OCI-LY7 (cell line): ENCODE measurements around the gene MGME1. TPM values are rescaled to one million over a fixed set of nuclear protein-coding genes. Genes with fewer than 3 reads are reported as not detected.

Source experiments
- BruUV-seq: library from RNA; stranded (reverse); fragments of 400-500 nt; replicated peaks from 2 replicates; lab custom pipeline; 2021; lab: Mats Ljungman, UMichigan
- CTCF ChIA-PET: fragments of 300-600 bp; sonication (Branson Sonifier 250); formaldehyde crosslinking; loops from one replicate; lab custom pipeline; 2022; ENCODE audit warnings: antibody characterized with exemption; ENCODE audit not compliant: unreplicated experiment; lab: Charles Lee
- POLR2A ChIA-PET: fragments of 300-600 bp; sonication (Branson Sonifier 250); formaldehyde crosslinking; loops from one replicate; lab custom pipeline; 2022; ENCODE audit warnings: antibody characterized with exemption; lab: Charles Lee
- DNase-seq: peaks from one replicate; pipeline ENCODE4 v3.0.0-alpha.2; 2015; ENCODE audit warnings: low spot score
- H2AFZ ChIP-seq: fragments of 200-600 bp; sonication (generic), shearing (Covaris generic); 2 replicates; pipeline ENCODE4 v1.6.1; 2014; ENCODE audit warnings: mild to moderate bottlenecking, antibody characterized with exemption, low read length, moderate library complexity
- H3K27ac ChIP-seq: fragments of 200-600 bp; sonication (generic); 2 replicates; pipeline ENCODE4 v1.5.1; 2014; ENCODE audit warnings: mixed run types, low read depth, mild to moderate bottlenecking, moderate library complexity, low read length, inconsistent platforms; ENCODE audit not compliant: poor library complexity, severe bottlenecking
- H3K36me3 ChIP-seq: fragments of 200-600 bp; sonication (generic); 2 replicates; pipeline ENCODE4 v1.6.1; 2014; ENCODE audit warnings: mild to moderate bottlenecking, antibody characterized with exemption, low read length, moderate library complexity, mixed read lengths; ENCODE audit not compliant: insufficient read depth
- H3K4me1 ChIP-seq: fragments of 200-600 bp; sonication (generic); 2 replicates; pipeline ENCODE4 v1.5.1; 2014; ENCODE audit warnings: mild to moderate bottlenecking, low read length; ENCODE audit not compliant: insufficient read depth, poor library complexity, severe bottlenecking
- H3K4me2 ChIP-seq: fragments of 200-600 bp; sonication (generic); 2 replicates; pipeline ENCODE4 v1.6.1; 2014; ENCODE audit warnings: mild to moderate bottlenecking, low read length
- H3K4me3 ChIP-seq: fragments of 200-600 bp; sonication (generic); 2 replicates; pipeline ENCODE4 v1.5.1; 2014; ENCODE audit warnings: mild to moderate bottlenecking, low read depth, low read length; ENCODE audit not compliant: poor library complexity, severe bottlenecking
- H3K79me2 ChIP-seq: fragments of 200-600 bp; sonication (generic); 2 replicates; pipeline ENCODE4 v1.6.1; 2016; ENCODE audit warnings: low read depth, mild to moderate bottlenecking, low read length, moderate library complexity, mixed read lengths; ENCODE audit not compliant: insufficient read depth
- H3K9me2 ChIP-seq: fragments of 200-600 bp; sonication (generic); 2 replicates; pipeline ENCODE4 v1.6.1; 2016; ENCODE audit warnings: mild to moderate bottlenecking, low read length, mixed read lengths; ENCODE audit not compliant: insufficient read depth
- H3K9me3 ChIP-seq: fragments of 200-600 bp; sonication (generic); 2 replicates; pipeline ENCODE4 v1.6.1; 2014; ENCODE audit warnings: mild to moderate bottlenecking, mixed run types, low read length, mixed read lengths
- H4K20me1 ChIP-seq: fragments of 200-600 bp; sonication (generic); 2 replicates; pipeline ENCODE4 v1.6.1; 2014; ENCODE audit warnings: mild to moderate bottlenecking, antibody characterized with exemption, low read length, moderate library complexity, mixed read lengths; ENCODE audit not compliant: insufficient read depth
- CTCF ChIP-seq: fragments of 200-600 bp; sonication (generic); conservative IDR thresholded peaks from 2 replicates; pipeline ENCODE4 v1.5.1; 2014; ENCODE audit warnings: mild to moderate bottlenecking, antibody characterized with exemption, low read length, moderate library complexity, mixed read lengths
- EZH2phosphoT487 ChIP-seq: fragments of 200-600 bp; sonication (generic); IDR thresholded peaks from 2 replicates; pipeline ENCODE4 v1.6.1; 2018; ENCODE audit warnings: low read depth, borderline replicate concordance, mild to moderate bottlenecking, mixed run types, antibody characterized with exemption, low read length, moderate library complexity, mixed read lengths
- intact Hi-C: fragments of 100-400 bp; cut with micrococcal nuclease; formaldehyde crosslinking; loops from one replicate; pipeline ENCODE4 v1.10.0; 2022; ENCODE audit not compliant: unreplicated experiment
- total RNA-seq, 2 experiments: library from RNA; depleted of rRNA in 1 of 2; stranded (reverse); fragments of >200 nt in 1 of 2; shearing (Covaris generic) in 1 of 2; gene quantifications; 2 replicates each; pipeline ENCODE4 v1.2.3, GENCODE V29; 2014 to 2022

MGME1 gene
- total RNA-seq, 2 experiments from 2014 or later = 46.6 to 80.1 TPM

- no peak for DNase-seq
- Histone ChIP-seq H3K4me1 (no peaks in the 10 kb centered on the region), H3K36me3 (no peaks in the 10 kb centered on the region), H3K4me3 (no peak overlapping the region), H3K27ac (no peak overlapping the region), H3K79me2 (no peaks in the 10 kb centered on the region), H2AFZ (no peak overlapping the region), H3K9me2 (no peaks in the 10 kb centered on the region), H3K9me3 (no peaks in the 10 kb centered on the region), H3K4me2 (no peak overlapping the region), H4K20me1 (no peaks in the 10 kb centered on the region)
- ChIA-PET CTCF (no interaction called here), POLR2A (no interaction called here)
- BruUV-seq = no TSS peak
- intact Hi-C loops = no loop called here
- TF ChIP-seq EZH2phosphoT487 = no peak
- no peak for TF ChIP-seq CTCF
Measured at GRCh38 chr20:17921774-17922173, 47.0 kb upstream of the MGME1 start.

GRCh38 chr20:17925141-17925939 is 43.5 kb upstream of the MGME1 start:
- no TSS peak for BruUV-seq
- no peak overlapping the region for H2AFZ ChIP-seq
- 0 out of 2 replicates have a peak, but pooled peaks cover 7% of the 10 kb centered on the region for H4K20me1 ChIP-seq
- H3K4me1 ChIP-seq = no peaks in the 10 kb centered on the region
- CTCF ChIA-PET = no interaction called here
- H3K9me2 ChIP-seq = no peaks in the 10 kb centered on the region
- intact Hi-C loops = no loop called here
- H3K4me3 ChIP-seq = no peak overlapping the region
- DNase-seq = no peak
- no peaks in the 10 kb centered on the region for H3K9me3 ChIP-seq
- TF ChIP-seq EZH2phosphoT487 = no peak
- no peak for TF ChIP-seq CTCF
- no peak overlapping the region for H3K4me2 ChIP-seq
- no peaks in the 10 kb centered on the region for H3K36me3 ChIP-seq
- no peaks in the 10 kb centered on the region for H3K79me2 ChIP-seq
- POLR2A ChIA-PET = no interaction called here
- H3K27ac ChIP-seq = no peak overlapping the region

- no peak for DNase-seq
- ChIA-PET CTCF (interaction anchor here (0.8 kb wide), 1 partner anchor 12 kb away, joined by 3 read pairs; no protein-coding TSS in a partner anchor), POLR2A (interaction anchor here (0.6 kb wide), 1 partner anchor 324 kb away, joined by 4 read pairs; no protein-coding TSS in a partner anchor)
- H2AFZ ChIP-seq = no peak overlapping the region
- BruUV-seq = no TSS peak
- no peaks in the 10 kb centered on the region for H3K79me2 ChIP-seq
- no peak overlapping the region for H3K27ac ChIP-seq
- intact Hi-C loops = no loop called here
- no peaks in the 10 kb centered on the region for H3K4me1 ChIP-seq
- 0 out of 2 replicates have a peak, but pooled peaks cover 7% of the 10 kb centered on the region for H4K20me1 ChIP-seq
- H3K4me2 ChIP-seq = no peak overlapping the region
- no peaks in the 10 kb centered on the region for H3K9me3 ChIP-seq
- H3K4me3 ChIP-seq = no peak overlapping the region
- no peaks in the 10 kb centered on the region for H3K9me2 ChIP-seq
- TF ChIP-seq CTCF (no peak), EZH2phosphoT487 (no peak)
- H3K36me3 ChIP-seq = no peaks in the 10 kb centered on the region
Measured at GRCh38 chr20:17925940-17926300, 42.9 kb upstream of the MGME1 start.
